HG03571 (cell line): ENCODE measurements around the gene CNOT6.
"Not testable (repeated sequence)": the region's sequence is repeated elsewhere in the genome, so short reads cannot be mapped to it uniquely, and the experiment has no call there.

Experiments
- ATAC-seq: cut with Tn5 transposase; IDR thresholded peaks from one replicate; pipeline ENCODE4 v1.9.1; 2021; ENCODE audit not compliant: unreplicated experiment

The CNOT6 gene

DNA sequence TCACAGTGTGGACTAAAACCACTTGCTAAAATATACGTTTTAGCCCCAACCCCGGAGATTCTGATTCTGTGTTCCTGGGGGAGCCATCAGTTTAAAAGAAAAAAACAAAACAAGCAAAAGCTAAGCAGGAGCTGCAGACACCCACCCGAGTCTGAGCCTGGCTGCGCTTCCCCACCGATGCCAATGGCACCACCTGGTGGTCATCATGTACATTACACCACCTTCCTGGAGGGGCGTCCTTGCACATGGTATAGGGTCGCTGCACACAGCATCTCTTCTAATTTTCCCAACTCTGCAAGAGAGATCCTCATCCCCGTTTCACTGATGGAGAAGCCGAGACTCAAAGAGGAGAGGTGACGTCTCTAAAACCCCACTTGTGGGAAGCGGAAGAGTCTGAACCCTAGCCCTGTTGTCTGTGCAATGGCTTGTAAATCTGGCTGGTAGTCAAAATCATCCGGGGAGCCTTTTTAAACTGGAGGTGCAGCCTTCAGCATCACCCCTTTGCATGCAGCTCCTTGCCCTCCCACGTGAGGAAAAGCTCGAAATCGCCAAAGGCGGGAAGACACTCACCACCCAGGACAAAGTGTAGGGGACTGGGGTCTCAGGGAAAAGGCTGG lies 23.1 kb upstream of the CNOT6 start:
- no peak for ATAC-seq

- no peak for ATAC-seq
Observed at GRCh38 chr5:180471866-180472265, 22.3 kb upstream of the CNOT6 start.

DNA sequence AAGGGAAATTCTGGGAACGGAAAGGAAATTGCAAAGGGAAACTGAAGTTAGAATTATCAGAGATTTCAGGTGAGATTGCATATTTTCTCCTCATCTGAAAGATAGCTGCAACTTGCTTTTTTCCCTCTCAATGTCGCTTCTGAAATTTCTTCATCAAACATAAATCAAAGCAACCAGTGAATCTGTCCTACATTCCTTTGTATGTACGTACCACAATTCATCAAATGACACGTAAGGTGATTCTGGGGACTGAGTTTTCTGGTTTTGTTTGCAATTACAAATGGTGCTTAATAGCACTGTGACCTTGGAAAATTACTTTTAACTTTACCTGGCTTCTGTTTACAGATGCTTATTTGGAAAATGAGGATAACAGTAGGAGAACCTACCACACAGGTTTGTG lies 21.9 kb upstream of the CNOT6 start:
- ATAC-seq, result no peak

GRCh38 chr5:180473386-180473785 lies 20.8 kb upstream of the CNOT6 start:
- not testable (repeated sequence) for ATAC-seq

GRCh38 chr5:180474569-180474968 lies 19.6 kb upstream of the CNOT6 start:
- ATAC-seq, result no peak

GRCh38 chr5:180475969-180476524 lies 18.1 kb upstream of the CNOT6 start:
- not testable (repeated sequence) for ATAC-seq

- ATAC-seq, result no peak
Observed at GRCh38 chr5:180484813-180485212, 9.4 kb upstream of the CNOT6 start.

DNA sequence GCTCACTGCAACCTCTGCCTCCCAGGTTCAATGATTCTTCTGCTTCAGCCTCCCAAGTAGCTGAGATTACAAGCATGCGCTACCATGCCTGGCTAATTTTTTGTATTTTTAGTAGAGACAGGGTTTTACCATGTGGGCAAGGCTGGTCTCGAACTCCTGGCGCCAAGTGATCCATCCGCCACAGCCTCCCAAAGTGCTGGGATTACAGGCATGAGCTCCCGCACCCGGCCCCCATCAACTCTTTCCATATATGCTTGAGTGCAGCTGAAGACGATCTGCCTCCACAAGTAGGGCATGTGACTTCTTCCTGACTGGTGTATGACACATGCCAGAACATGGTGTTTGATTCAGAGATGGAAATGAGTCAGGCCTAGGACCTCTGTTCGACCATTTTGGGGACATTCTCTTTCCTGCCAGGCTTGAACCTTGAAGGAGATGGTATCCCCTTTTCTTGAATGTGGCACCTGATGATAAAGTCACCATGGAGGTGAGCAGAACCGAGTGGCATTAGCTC lies 7.5 kb upstream of the CNOT6 start:
- ATAC-seq, result no peak

DNA sequence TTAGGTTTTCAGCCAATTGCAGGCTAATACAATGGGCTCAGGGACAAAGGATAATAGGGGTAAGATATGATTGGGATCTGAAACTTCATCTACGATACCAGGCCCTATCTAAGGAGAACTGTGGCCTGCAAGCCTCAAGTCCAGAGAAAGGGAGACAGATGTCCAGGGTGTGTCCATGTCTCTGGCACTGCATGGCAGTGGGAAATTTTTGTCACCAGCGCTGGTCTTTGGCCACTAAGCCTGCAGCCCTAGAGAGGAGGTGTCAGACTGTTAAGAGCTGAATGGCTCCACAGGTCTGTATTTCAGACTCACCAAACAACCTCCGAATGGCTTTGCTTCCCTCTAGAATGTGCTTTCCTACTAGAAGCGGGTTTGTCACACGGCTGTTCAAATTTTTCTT lies 6.6 kb upstream of the CNOT6 start:
- ATAC-seq, result no peak

DNA sequence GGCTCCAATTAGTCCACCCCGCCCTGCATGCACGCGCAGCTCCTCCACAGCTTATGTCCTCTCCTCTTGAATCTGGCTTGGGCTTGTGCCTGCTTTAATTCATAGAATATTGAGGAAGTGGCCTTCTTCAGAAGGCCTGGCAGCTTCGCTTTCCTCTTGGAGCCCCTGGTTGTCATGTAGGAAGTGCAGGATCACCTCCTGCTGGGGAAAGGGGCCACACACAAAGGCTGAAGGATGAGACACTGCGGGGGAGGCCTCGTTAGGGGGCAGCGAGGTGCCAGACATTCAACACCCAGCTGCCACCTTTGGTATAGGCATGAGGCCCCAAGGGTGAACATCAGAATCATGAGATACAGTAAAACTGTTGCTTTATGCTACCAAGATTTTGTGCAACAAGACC lies 2.7 kb upstream of the CNOT6 start:
- no peak for ATAC-seq

GRCh38 chr5:180492226-180492903 lies 1.8 kb upstream of the CNOT6 start:
- no peak for ATAC-seq

GRCh38 chr5:180494510-180495181 lies 467 bp downstream of the CNOT6 start:
- peak; percentile 29 for ATAC-seq

- ATAC-seq, result no peak
Observed at GRCh38 chr5:180495292-180495691, 1.1 kb downstream of the CNOT6 start.

DNA sequence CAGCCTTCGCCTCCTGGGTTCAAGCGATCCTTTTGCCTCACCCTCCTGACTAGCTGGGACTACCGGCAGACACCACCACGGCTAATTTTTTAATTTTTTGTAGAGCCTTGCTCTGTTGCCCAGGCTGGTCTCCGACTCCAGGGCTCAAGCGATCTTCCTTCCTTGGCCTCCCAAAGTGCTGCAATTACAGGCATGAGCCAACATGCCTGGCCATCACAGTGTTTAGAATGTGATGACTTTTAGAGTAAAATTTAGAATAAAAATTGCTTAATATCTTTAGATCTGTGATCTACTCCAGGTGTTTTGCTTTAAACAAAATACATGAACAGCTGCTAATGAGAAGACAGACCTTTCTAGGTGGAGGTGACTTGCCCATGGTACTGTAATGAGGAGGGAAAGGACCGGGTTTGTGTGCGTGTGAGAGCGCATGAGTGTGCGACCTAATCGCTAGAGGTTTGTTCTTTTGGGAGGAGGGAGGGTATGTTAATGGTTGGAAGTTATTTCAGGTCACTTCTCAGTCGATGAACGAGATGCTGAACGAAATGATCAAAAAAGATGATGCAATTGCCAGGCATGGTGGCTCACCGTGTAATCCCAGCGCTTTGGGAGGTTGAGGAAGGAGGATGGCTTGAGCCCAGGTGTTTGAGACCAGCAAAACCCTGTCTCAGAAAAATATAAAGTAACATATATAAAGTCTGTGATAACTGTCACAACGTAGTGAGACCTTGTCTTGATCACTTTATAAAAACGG lies 2.0 kb downstream of the CNOT6 start:
- ATAC-seq, result no peak

GRCh38 chr5:180496806-180497205 lies 2.6 kb downstream of the CNOT6 start:
- not testable (repeated sequence) for ATAC-seq

DNA sequence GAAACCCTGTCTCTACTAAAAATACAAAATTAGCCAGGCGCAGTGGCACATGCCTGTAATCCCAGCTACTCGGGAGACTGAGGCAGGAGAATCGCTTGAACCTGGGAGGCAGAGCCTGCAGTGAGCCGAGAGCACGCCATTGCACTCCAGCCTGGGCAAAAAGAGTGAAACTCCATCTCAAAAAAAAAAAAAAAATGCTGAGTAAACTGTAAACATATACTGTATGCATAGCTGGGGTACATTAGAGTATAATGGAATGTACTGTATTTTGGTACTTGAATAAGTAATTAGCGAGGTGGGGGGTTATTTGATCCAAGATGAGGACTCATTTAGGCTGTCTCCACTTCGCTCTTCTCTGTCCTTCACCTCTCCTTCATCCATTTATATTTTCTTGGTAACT lies 3.7 kb downstream of the CNOT6 start:
- ATAC-seq, result not testable (repeated sequence)

DNA sequence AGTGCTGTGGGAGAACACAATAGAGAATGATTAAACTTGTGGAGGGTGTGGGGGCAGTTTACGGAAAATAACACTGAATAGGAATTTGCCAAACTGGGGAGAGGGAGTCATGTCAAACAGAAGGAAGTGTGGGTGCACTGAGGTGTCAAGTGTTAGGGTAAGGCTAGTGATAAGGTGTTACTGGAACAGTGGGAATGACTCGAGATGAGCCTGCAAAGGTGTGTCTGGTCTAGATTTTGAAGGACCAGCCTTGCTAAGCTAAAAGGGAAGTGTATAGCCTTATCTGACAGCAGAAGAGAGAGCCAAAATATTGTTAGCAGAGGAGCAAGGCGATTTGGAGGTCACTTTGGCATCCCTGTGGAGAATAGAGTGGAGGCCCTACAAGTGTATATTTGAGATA lies 4.2 kb downstream of the CNOT6 start:
- no peak for ATAC-seq

- ATAC-seq, result no peak
Observed at GRCh38 chr5:180499684-180500083, 5.5 kb downstream of the CNOT6 start.

DNA sequence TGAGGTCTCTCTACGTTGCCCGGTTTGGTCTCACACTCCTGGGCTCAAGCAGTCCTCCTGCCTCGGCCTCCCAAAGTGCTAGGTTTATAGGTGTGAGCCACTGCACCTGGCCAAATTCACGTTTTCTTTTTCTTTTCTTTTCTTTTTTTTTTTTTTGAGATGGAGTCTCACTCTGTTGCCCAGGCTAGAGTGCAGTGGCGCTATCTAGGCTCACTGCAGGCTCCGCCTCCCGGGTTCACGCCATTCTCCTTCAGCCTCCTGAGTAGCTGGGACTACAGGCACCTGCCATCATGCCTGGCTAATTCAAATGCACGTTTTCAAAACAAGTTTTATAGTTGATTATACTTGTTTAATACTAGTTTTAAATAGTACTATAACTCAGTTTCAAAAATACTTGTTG lies 6.1 kb downstream of the CNOT6 start:
- ATAC-seq, result not testable (repeated sequence)

GRCh38 chr5:180507661-180508060 lies 13.5 kb downstream of the CNOT6 start:
- no peak for ATAC-seq

GRCh38 chr5:180515294-180515693 lies 21.1 kb downstream of the CNOT6 start:
- ATAC-seq, result no peak
